Mucosa of descending colon (tissue), 3 donors: Measurements from ENCODE around the gene SPINT4. TPM values are rescaled to one million over a fixed set of nuclear protein-coding genes. Genes with fewer than 3 reads are reported as not detected.

Experiments
- ATAC-seq: fragments of 200-7000 bp; cut with Tn5 transposase; one replicate; pipeline ENCODE4 v1.9.1; 2020; ENCODE audit warnings: mild to moderate bottlenecking, moderate library complexity
- DNase-seq, 3 donors: peaks; one replicate each; pipeline ENCODE4 v3.0.0-alpha.2; 2020
- H3K36me3 ChIP-seq: fragments of 200-600 bp; one replicate; pipeline ENCODE4 v1.8.0; 2021; ENCODE audit warnings: low read depth, mild to moderate bottlenecking
- H3K4me1 ChIP-seq: fragments of 200-600 bp; one replicate; pipeline ENCODE4 v1.8.0; 2021; ENCODE audit warnings: low read depth, mild to moderate bottlenecking
- H3K4me3 ChIP-seq: fragments of 200-600 bp; one replicate; pipeline ENCODE4 v1.8.0; 2021; ENCODE audit warnings: mild to moderate bottlenecking
- H3K9me3 ChIP-seq: fragments of 200-600 bp; one replicate; pipeline ENCODE4 v1.8.0; 2021; ENCODE audit warnings: mild to moderate bottlenecking
- CTCF ChIP-seq: fragments of 200-600 bp; IDR thresholded peaks from one replicate; pipeline ENCODE4 v1.8.0; 2022; ENCODE audit warnings: antibody characterized with exemption, mild to moderate bottlenecking
- intact Hi-C, 2 donors: fragments of 100-400 bp; cut with DNase I in 1 of 2; cut with micrococcal nuclease in 1 of 2; formaldehyde crosslinking; loops; one replicate each; pipeline versions ENCODE4 v1.11.0 to v1.11.1; 2022; cut with DNase I, micrococcal nuclease
- total RNA-seq, 3 donors: library from RNA; stranded (reverse); fragmentation: NEBNext Ultra II Directional in 2 of 3; extraction: Animal tissue kit (Norgen Biotek cat#: 25700) in 2 of 3; gene quantifications; one replicate each; pipeline versions ENCODE4 v1.2.1 to v1.2.4, GENCODE V29; 2021 to 2023
- donor health status: DM: no; HTN: no; CAD: no; lungs with moderate emphysema.
- donor health status: DM: no; HTN: no; CAD: no.
- donor health status: DM: no; HTN: yes; CAD: no.

SPINT4 gene
- total RNA-seq, 3 donors from 2014 or later = not detected

- intact Hi-C loops = no loop called here
- no peak for TF ChIP-seq CTCF
- no peak for DNase-seq
- Histone ChIP-seq H3K4me3 (no peak overlapping the region), H3K36me3 (no peaks in the 10 kb centered on the region), H3K4me1 (no peaks in the 10 kb centered on the region), H3K9me3 (peaks cover 11% of the 10 kb centered on the region)
- no peak for ATAC-seq
Observed at GRCh38 chr20:45732199-45732598, 10.1 kb downstream of the SPINT4 start.

DNA sequence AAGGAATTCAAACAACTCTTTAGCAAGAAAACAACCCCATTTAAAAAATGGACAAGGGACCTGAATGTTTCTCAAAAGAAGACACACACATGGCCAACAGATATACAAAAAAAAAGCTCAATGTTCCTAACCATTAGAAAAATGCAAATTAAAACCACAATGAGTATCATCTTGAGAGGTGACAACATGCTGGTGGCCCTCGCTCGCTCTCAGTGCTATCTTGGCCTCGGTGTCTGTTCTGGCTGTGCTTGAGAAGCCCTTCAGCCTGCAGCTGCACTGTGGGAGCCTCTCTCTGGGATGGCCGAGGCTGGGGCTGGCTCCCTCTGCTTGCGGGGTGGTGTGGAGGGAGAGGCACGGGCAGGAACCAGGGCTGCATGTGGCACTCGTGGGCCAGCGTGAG lies 13.4 kb downstream of the SPINT4 start:
- ATAC-seq = no peak
- H3K36me3 ChIP-seq = no peaks in the 10 kb centered on the region

DNA sequence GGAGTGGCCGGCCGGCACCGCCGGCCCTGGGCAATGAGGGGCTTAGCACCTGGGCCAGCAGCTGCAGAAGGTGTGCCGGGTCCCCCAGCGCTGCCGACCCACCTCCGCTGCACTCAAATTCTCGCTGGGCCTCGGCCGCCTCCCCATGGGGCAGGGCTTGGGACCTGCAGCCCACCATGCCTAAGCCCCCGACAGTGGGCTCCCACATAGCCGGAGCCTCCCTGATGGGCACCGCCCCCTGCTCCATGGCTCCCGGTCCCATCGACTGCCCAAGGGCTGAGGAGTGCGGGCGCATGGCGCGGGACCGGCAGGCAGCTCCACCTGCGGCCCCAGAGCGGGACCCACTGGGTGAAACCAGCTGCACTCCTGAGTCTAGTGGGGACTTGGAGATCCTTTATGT lies 13.8 kb downstream of the SPINT4 start:
- intact Hi-C loops = no loop called here
- no peak for DNase-seq

More for the DNA sequence above, 13.4 kb downstream of the SPINT4 start:
- Histone ChIP-seq H3K9me3 (peaks cover 11% of the 10 kb centered on the region), H3K4me3 (no peak overlapping the region), H3K4me1 (no peaks in the 10 kb centered on the region)
- no peak for DNase-seq
- TF ChIP-seq CTCF = no peak
- intact Hi-C loops = no loop called here

GRCh38 chr20:45742596-45742995 lies 20.4 kb downstream of the SPINT4 start:
- DNase-seq (no peak), ATAC-seq (no peak)
- no peaks in the 10 kb centered on the region for H3K36me3 ChIP-seq
- H3K4me3 ChIP-seq = no peak overlapping the region
- no peaks in the 10 kb centered on the region for H3K4me1 ChIP-seq
- H3K9me3 ChIP-seq = no peaks in the 10 kb centered on the region
- intact Hi-C loops = no loop called here
- no peak for TF ChIP-seq CTCF

More for the DNA sequence above, 13.8 kb downstream of the SPINT4 start:
- no peak for ATAC-seq
- no peak for TF ChIP-seq CTCF
- H3K4me1 ChIP-seq = no peaks in the 10 kb centered on the region
- peaks cover 11% of the 10 kb centered on the region for H3K9me3 ChIP-seq
- no peaks in the 10 kb centered on the region for H3K36me3 ChIP-seq
- H3K4me3 ChIP-seq = no peak overlapping the region

GRCh38 chr20:45745015-45745414 lies 22.9 kb downstream of the SPINT4 start:
- no peak for TF ChIP-seq CTCF
- no peaks in the 10 kb centered on the region for H3K9me3 ChIP-seq
- ATAC-seq = no peak
- H3K4me1 ChIP-seq = no peaks in the 10 kb centered on the region
- intact Hi-C loops = no loop called here
- no peak for DNase-seq
- H3K36me3 ChIP-seq = no peaks in the 10 kb centered on the region
- H3K4me3 ChIP-seq = no peak overlapping the region

DNA sequence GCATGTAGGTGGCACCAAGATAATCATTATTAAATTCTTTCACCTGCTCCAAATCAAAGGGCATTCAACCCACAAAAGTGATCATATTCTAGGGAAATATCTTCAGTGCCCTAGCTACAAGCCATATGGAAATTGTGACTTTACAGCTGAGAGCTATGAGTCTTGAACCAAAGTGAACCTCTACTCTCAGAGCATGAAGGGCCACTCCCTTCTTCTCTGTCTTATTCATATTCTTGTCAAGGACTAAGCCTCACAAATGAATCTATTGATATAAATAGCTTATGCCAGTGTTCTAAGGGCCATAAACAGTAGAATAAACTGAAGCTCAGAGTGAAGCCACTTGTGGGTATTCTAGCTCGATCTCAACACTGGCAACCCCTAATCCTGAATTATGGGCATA lies 29.6 kb downstream of the SPINT4 start:
- intact Hi-C loops = no loop called here
- DNase-seq = no peak

More for the DNA sequence above, 29.6 kb downstream of the SPINT4 start:
- no peak for ATAC-seq
- no peaks in the 10 kb centered on the region for H3K4me1 ChIP-seq
- H3K4me3 ChIP-seq = no peak overlapping the region
- TF ChIP-seq CTCF = no peak
- H3K36me3 ChIP-seq = no peaks in the 10 kb centered on the region
- no peaks in the 10 kb centered on the region for H3K9me3 ChIP-seq
